Heart right ventricle (tissue), 16 donors: ENCODE results near the gene GAK. TPM values are rescaled to one million over a fixed set of nuclear protein-coding genes. Genes with fewer than 3 reads are reported as not detected.

Experiments used
- ATAC-seq, 8 donors: fragments of 200-7000 bp; cut with Tn5 transposase; one replicate each; pipeline ENCODE4 v1.9.1; 2020; ENCODE audit warnings: mild to moderate bottlenecking in 8 of 8, moderate library complexity in 8 of 8, moderate number of reproducible peaks in 1 of 8
- DNase-seq, 2 donors: peaks; one replicate each; pipeline ENCODE4 v3.0.0-alpha.2; 2020
- H3K27ac ChIP-seq, 10 donors: fragments of 200-600 bp; sonication (generic) in 2 of 10; one replicate each; pipeline versions ENCODE4 v1.5.0 to v1.8.0; 2020 to 2022; ENCODE audit warnings: mild to moderate bottlenecking in 3 of 10
- H3K27me3 ChIP-seq, 7 donors: fragments of 200-600 bp; one replicate each; pipeline ENCODE4 v1.8.0; 2021 to 2022; ENCODE audit warnings: mild to moderate bottlenecking in 2 of 7
- H3K36me3 ChIP-seq, 9 donors: fragments of 200-600 bp; sonication (generic) in 1 of 9; one replicate each; pipeline versions ENCODE4 v1.5.0 to v1.8.0; 2020 to 2022; ENCODE audit warnings: mild to moderate bottlenecking in 2 of 9
- H3K4me1 ChIP-seq, 9 donors: fragments of 200-600 bp; sonication (generic) in 1 of 9; one replicate each; pipeline versions ENCODE4 v1.5.0 to v1.8.0; 2020 to 2022; ENCODE audit warnings: mild to moderate bottlenecking in 4 of 9
- H3K4me3 ChIP-seq, 10 donors: fragments of 200-600 bp; sonication (generic) in 2 of 10; one replicate each; pipeline versions ENCODE4 v1.5.0 to v1.8.0; 2020 to 2022; ENCODE audit warnings: mild to moderate bottlenecking in 7 of 10, moderate library complexity in 2 of 10
- H3K9me3 ChIP-seq, 11 donors: fragments of 200-600 bp in 10 of 11; sonication (generic) in 2 of 11; one replicate each; pipeline versions ENCODE4 v1.5.0 to v1.8.0; 2013 to 2022; ENCODE audit warnings: mild to moderate bottlenecking in 2 of 11, control low read depth in 1 of 11, moderate library complexity in 1 of 11
- CTCF ChIP-seq, 9 donors: fragments of 200-600 bp; sonication (generic) in 2 of 9; IDR thresholded peaks; one replicate each; pipeline versions ENCODE4 v1.5.0 to v1.8.0; 2021 to 2022; ENCODE audit warnings: antibody characterized with exemption in 9 of 9, mild to moderate bottlenecking in 5 of 9, moderate library complexity in 1 of 9
- WGBS, 2 donors: extraction: QIAGEN DNeasy Blood & Tissue Kit; methylation state at CpG; one replicate each; pipeline ENCODE4 v1.1.7; 2013; ENCODE audit warnings: inconsistent platforms in 1 of 2; 5-methylcytosine and 5-hydroxymethylcytosine counted together
- intact Hi-C, 10 donors: fragments of 100-400 bp; cut with DNase I; formaldehyde crosslinking; loops; one replicate each; pipeline versions ENCODE4 v1.11.1 to v1.14.2; 2022
- polyA plus RNA-seq, 2 donors: library from polyadenylated mRNA; stranded (reverse); fragments of 200-250 nt; gene quantifications; one replicate each; pipeline ENCODE4 v1.2.3, GENCODE V29; 2013
- total RNA-seq, 10 donors: library from RNA; stranded (reverse); fragmentation: NEBNext Ultra II Directional in 3 of 10; extraction: Animal tissue kit (Norgen Biotek cat#: 25700) in 3 of 10; gene quantifications; one replicate each; pipeline versions ENCODE4 v1.2.1 to v1.2.4, GENCODE V29; 2021 to 2023
- donor health status: Arrhythmogenic right ventricular cardiomyopathy.
- donor health status: ischemic (EF 13 %, LVEDD 7.1; RV severe dilation, severe dysfunction).
- donor health status: healthy with polysubstance abuse.
- donor health status: DM: no; HTN: yes; CAD: no.
- donor health status: DM: no; HTN: no; CAD: no.
- donor health status: ischemic (EF 25% LVEDD 6.9; RV normal size, moderate dysfunction).
- donor health status: ischemic (EF 25% LVEDD 5.7; RV mildly dilated, moderate dysfunction).
- donor health status: healthy.
- donor health status: DM: yes; HTN: yes; CAD: no.
- donor health status: Ischemic cardiomyopathy.
- donor health status: ischemic (EF 35%, LVEDD 5.7; RV mildly dilated, moderate dysfunction).
- donor health status: nonischemic (EF 11% LVEDD 7.7; RV severe dilation, severe dysfunction).
- donor health status: DM: yes; HTN: yes; CAD: no.
- donor health status: PGD.
- donor health status: ischemic (EF 29% LVEDD 5.4; RV normal size, mild dysfunction).
- donor health status: nonischemic (EF 23%, LVEDD 6.1; RV moderate dilation, normal function).

The GAK gene
- total and polyA plus RNA-seq, 12 donors: 21.0 to 105 (median 29.2) TPM

- H3K4me1 ChIP-seq: peaks cover 0 to 22% (median 0%) of the 10 kb centered on the region in 9 donors
- H3K4me3 ChIP-seq: no peak overlapping the region
- peaks cover 0 to 40% (median 12%) of the 10 kb centered on the region in 11 donors for H3K9me3 ChIP-seq
- DNase-seq (peak; percentile 47 to 63), ATAC-seq (peak; percentile 36 to 87 (median 72))
- intact Hi-C loops: no loop called here
- no peaks in the 10 kb centered on the region for H3K36me3 ChIP-seq
- no peak for TF ChIP-seq CTCF (IDR thresholded peaks at IDR 0.05)
- peak overlapping the region in 1 of 10 donors; percentile 4 for H3K27ac ChIP-seq
- 57 to 66% methylated on average over 45 to 46 of the region's 46 CpGs for WGBS, 2 donors
- H3K27me3 ChIP-seq: peaks cover 0 to 8% (median 0%) of the 10 kb centered on the region in 7 donors
These were observed 96.7 kb downstream of the GAK start for GRCh38 chr4:835148-836002.

- 82 to 86% methylated on average over 29 of the region's 29 CpGs for WGBS, 2 donors
- no peaks in the 10 kb centered on the region for H3K36me3 ChIP-seq
- H3K9me3 ChIP-seq: peaks cover 0 to 40% (median 12%) of the 10 kb centered on the region in 11 donors
- H3K4me3 ChIP-seq: no peak overlapping the region
- H3K4me1 ChIP-seq: peaks cover 0 to 28% (median 0%) of the 10 kb centered on the region in 9 donors
- TF ChIP-seq CTCF (IDR thresholded peaks at IDR 0.05): no peak
- ATAC-seq (peak in 2 of 8 donors; percentile 11 to 14), DNase-seq (no peak)
- intact Hi-C loops: no loop called here
- H3K27ac ChIP-seq: no peak overlapping the region
- peaks cover 0 to 15% (median 4%) of the 10 kb centered on the region in 7 donors for H3K27me3 ChIP-seq
These were observed 97.6 kb downstream of the GAK start for GRCh38 chr4:834368-835147.

- intact Hi-C loops: no loop called here
- Histone ChIP-seq H3K9me3 (peaks cover 0 to 34% (median 12%) of the 10 kb centered on the region in 11 donors), H3K27ac (no peak overlapping the region), H3K4me3 (no peak overlapping the region), H3K27me3 (peaks cover 0 to 19% (median 7%) of the 10 kb centered on the region in 7 donors), H3K4me1 (peaks cover 0 to 28% (median 0%) of the 10 kb centered on the region in 9 donors), H3K36me3 (no peaks in the 10 kb centered on the region)
- WGBS, 2 donors: 77 to 81% methylated on average over 18 of the region's 18 CpGs
- DNase-seq (no peak), ATAC-seq (no peak)
- no peak for TF ChIP-seq CTCF (IDR thresholded peaks at IDR 0.05)
These were observed 98.3 kb downstream of the GAK start for GRCh38 chr4:833731-834367.

GRCh38 chr4:833156-833555 is 99.0 kb downstream of the GAK start:
- Histone ChIP-seq H3K27ac (no peak overlapping the region), H3K27me3 (peaks cover 0 to 25% (median 11%) of the 10 kb centered on the region in 7 donors), H3K36me3 (no peaks in the 10 kb centered on the region), H3K4me1 (peaks cover 0 to 35% (median 0%) of the 10 kb centered on the region in 9 donors), H3K9me3 (peaks cover 0 to 27% (median 9%) of the 10 kb centered on the region in 11 donors), H3K4me3 (no peak overlapping the region)
- ATAC-seq: no peak
- intact Hi-C loops: no loop called here
- WGBS, 2 donors: 66% methylated on average over 10 of the region's 10 CpGs
- DNase-seq: no peak
- no peak for TF ChIP-seq CTCF (IDR thresholded peaks at IDR 0.05)
